IMR-90 (cell line): ENCODE measurements around the gene CFAP61. TPM values are rescaled to one million over a fixed set of nuclear protein-coding genes. Genes with fewer than 3 reads are reported as not detected.

Experiments used
- ATAC-seq: fragments of 200-7000 bp; cut with Tn5 transposase; 2 replicates; pipeline ENCODE4 v1.9.1; 2020; ENCODE audit warnings: low read depth, mild to moderate bottlenecking, moderate library complexity
- BruUV-seq: library from RNA; stranded (reverse); fragments of 400-500 nt; replicated peaks from 2 replicates; lab custom pipeline; 2021; lab: Mats Ljungman, UMichigan
- CTCF ChIA-PET: fragments of 300-600 bp; formaldehyde crosslinking; extraction: SDS; loops from one replicate; lab custom pipeline; 2021; ENCODE audit warnings: antibody characterized with exemption; lab: Yijun Ruan, JAX
- POLR2A ChIA-PET: fragments of 300-600 bp; sonication (Branson Sonifier 250); formaldehyde crosslinking; loops from one replicate; lab custom pipeline; 2022; ENCODE audit warnings: antibody characterized with exemption; ENCODE audit not compliant: unreplicated experiment; lab: Charles Lee
- DNase-seq: peaks from one replicate; pipeline ENCODE4 v3.0.0; 2013
- H2AFZ ChIP-seq: replicated peaks from 2 replicates; pipeline ENCODE3; 2013; ENCODE audit warnings: low read length, mild to moderate bottlenecking; ENCODE audit not compliant: poor library complexity
- H2AK5ac ChIP-seq: 2 replicates; pipeline ENCODE4 v1.6.1; 2013; ENCODE audit warnings: low read depth, low read length, inconsistent platforms
- H2AK9ac ChIP-seq: replicated peaks from 2 replicates; pipeline ENCODE3; 2013; ENCODE audit warnings: mild to moderate bottlenecking, low read depth, low read length, moderate library complexity; ENCODE audit not compliant: poor library complexity
- H2BK120ac ChIP-seq: 2 replicates; pipeline ENCODE4 v1.6.1; 2013; ENCODE audit warnings: low read depth, low read length, inconsistent platforms
- H2BK15ac ChIP-seq: 3 replicates; pipeline ENCODE4 v1.6.1; 2013; ENCODE audit warnings: low read depth, low read length, inconsistent platforms
- H2BK20ac ChIP-seq: 2 replicates; pipeline ENCODE4 v1.6.1; 2013; ENCODE audit warnings: low read depth, mild to moderate bottlenecking, inconsistent platforms, low read length, moderate library complexity
- H2BK5ac ChIP-seq: 2 replicates; pipeline ENCODE4 v1.6.1; 2013; ENCODE audit warnings: mild to moderate bottlenecking, low read depth, low read length, inconsistent platforms; ENCODE audit not compliant: poor library complexity, severe bottlenecking
- H3K14ac ChIP-seq: replicated peaks from 2 replicates; pipeline ENCODE4 v1.6.1; 2013; ENCODE audit warnings: low read depth, low read length, inconsistent platforms
- H3K18ac ChIP-seq: 2 replicates; pipeline ENCODE4 v1.6.1; 2013; ENCODE audit warnings: low read depth, low read length, control low read depth
- H3K23ac ChIP-seq: 2 replicates; pipeline ENCODE4 v1.6.1; 2013; ENCODE audit warnings: low read depth, low read length, inconsistent platforms
- H3K27ac ChIP-seq: 2 replicates; pipeline ENCODE4 v1.5.1; 2013; ENCODE audit warnings: mild to moderate bottlenecking, control low read depth, low read length; ENCODE audit not compliant: insufficient read depth
- H3K27me3 ChIP-seq: 2 replicates; pipeline ENCODE4 v1.6.1; 2013; ENCODE audit warnings: low read length; ENCODE audit not compliant: control insufficient read depth, insufficient read depth
- H3K36me3 ChIP-seq: 2 replicates; pipeline ENCODE4 v1.6.1; 2013; ENCODE audit warnings: low read length, mixed read lengths; ENCODE audit not compliant: control insufficient read depth, insufficient read depth
- H3K4ac ChIP-seq: 2 replicates; pipeline ENCODE4 v1.6.1; 2013; ENCODE audit warnings: low read depth, low read length, inconsistent platforms
- H3K4me1 ChIP-seq: 2 replicates; pipeline ENCODE4 v1.6.1; 2013; ENCODE audit warnings: low read length, mixed read lengths; ENCODE audit not compliant: control insufficient read depth, insufficient read depth
- H3K4me2 ChIP-seq: 2 replicates; pipeline ENCODE4 v1.6.1; 2013; ENCODE audit warnings: low read depth, mild to moderate bottlenecking, control low read depth, low read length, moderate library complexity
- H3K4me3 ChIP-seq: 2 replicates; pipeline ENCODE4 v1.5.1; 2013; ENCODE audit warnings: low read depth, mild to moderate bottlenecking, control low read depth, low read length, moderate library complexity; ENCODE audit not compliant: insufficient read depth
- H3K56ac ChIP-seq: 2 replicates; pipeline ENCODE4 v1.6.1; 2013; ENCODE audit warnings: low read length, inconsistent platforms; ENCODE audit not compliant: insufficient read depth; ENCODE audit errors: extremely low read depth
- H3K79me1 ChIP-seq, 2 experiments: 2 replicates each; pipeline ENCODE4 v1.6.1; 2013; ENCODE audit warnings: low read length in 2 of 2, inconsistent platforms in 1 of 2, low read depth in 1 of 2
- H3K9ac ChIP-seq: 2 replicates; pipeline ENCODE4 v1.6.1; 2013; ENCODE audit warnings: low read depth, low read length, control low read depth
- H3K9me1 ChIP-seq: 2 replicates; pipeline ENCODE4 v1.6.1; 2013; ENCODE audit warnings: low read length, inconsistent platforms; ENCODE audit not compliant: insufficient read depth
- H3K9me3 ChIP-seq: 2 replicates; pipeline ENCODE4 v1.6.1; 2013; ENCODE audit warnings: low read length; ENCODE audit not compliant: control insufficient read depth, insufficient read depth
- H4K20me1 ChIP-seq: 2 replicates; pipeline ENCODE4 v1.6.1; 2013; ENCODE audit warnings: low read length, inconsistent platforms; ENCODE audit not compliant: insufficient read depth
- H4K5ac ChIP-seq: 2 replicates; pipeline ENCODE4 v1.6.1; 2013; ENCODE audit warnings: mild to moderate bottlenecking, low read depth, low read length, control low read depth
- H4K8ac ChIP-seq, 2 experiments: 2 replicates each; pipeline ENCODE4 v1.6.1; 2013; ENCODE audit warnings: low read depth in 2 of 2, low read length in 2 of 2, control low read depth in 1 of 2, inconsistent platforms in 1 of 2
- H4K91ac ChIP-seq: 2 replicates; pipeline ENCODE4 v1.6.1; 2013; ENCODE audit warnings: low read depth, low read length, inconsistent platforms; ENCODE audit not compliant: insufficient read depth
- BHLHE40 ChIP-seq: fragments of 150-350 bp; IDR thresholded peaks from 2 replicates; pipeline ENCODE4 v1.6.1; 2016; ENCODE audit warnings: mild to moderate bottlenecking, low read depth, low read length
- CEBPB ChIP-seq: IDR thresholded peaks from 2 replicates; pipeline ENCODE4 v1.6.1; 2012; ENCODE audit warnings: low read depth, low read length, improper control_type of control experiment
- CHD1 ChIP-seq: IDR thresholded peaks from 2 replicates; pipeline ENCODE4 v1.6.1; 2012; ENCODE audit warnings: low read depth, low read length, improper control_type of control experiment
- CTCF ChIP-seq: conservative IDR thresholded peaks from 2 replicates; pipeline ENCODE4 v1.5.1; 2012; ENCODE audit warnings: mild to moderate bottlenecking, low read depth, low read length, improper control_type of control experiment
- ELK1 ChIP-seq: fragments of 150-350 bp; IDR thresholded peaks from 2 replicates; pipeline ENCODE4 v1.6.1; 2016; ENCODE audit warnings: low read depth, mild to moderate bottlenecking, low read length, moderate library complexity, borderline replicate concordance
- FOS ChIP-seq: fragments of 150-350 bp; IDR thresholded peaks from 2 replicates; pipeline ENCODE4 v1.6.1; 2016; ENCODE audit warnings: low read depth, low read length
- MAFK ChIP-seq: IDR thresholded peaks from 2 replicates; pipeline ENCODE4 v1.6.1; 2012; ENCODE audit warnings: low read depth, low read length, improper control_type of control experiment
- MAZ ChIP-seq: IDR thresholded peaks from 2 replicates; pipeline ENCODE4 v1.6.1; 2012; ENCODE audit warnings: low read depth, mild to moderate bottlenecking, low read length, improper control_type of control experiment, moderate library complexity, borderline replicate concordance
- MXI1 ChIP-seq: IDR thresholded peaks from 2 replicates; pipeline ENCODE4 v1.6.1; 2012; ENCODE audit warnings: low read depth, mild to moderate bottlenecking, low read length, moderate library complexity, borderline replicate concordance
- NFE2L2 ChIP-seq: fragments of 150-350 bp; IDR thresholded peaks from 2 replicates; pipeline ENCODE4 v1.6.1; 2016; ENCODE audit warnings: low read depth, mild to moderate bottlenecking, low read length
- POLR2A ChIP-seq: IDR thresholded peaks from 2 replicates; pipeline ENCODE4 v1.6.1; 2012; ENCODE audit warnings: mild to moderate bottlenecking, low read depth, low read length
- RAD21 ChIP-seq: IDR thresholded peaks from 2 replicates; pipeline ENCODE4 v1.6.1; 2012; ENCODE audit warnings: low read length, improper control_type of control experiment
- RCOR1 ChIP-seq: IDR thresholded peaks from 2 replicates; pipeline ENCODE4 v1.6.1; 2012; ENCODE audit warnings: mild to moderate bottlenecking, low read length, improper control_type of control experiment; ENCODE audit not compliant: insufficient replicate concordance
- RFX5 ChIP-seq: IDR thresholded peaks from 2 replicates; pipeline ENCODE4 v1.8.0; 2012; ENCODE audit warnings: low read depth, mild to moderate bottlenecking, low read length, moderate library complexity
- SMC3 ChIP-seq: fragments of 150-350 bp; IDR thresholded peaks from 2 replicates; pipeline ENCODE4 v1.6.1; 2016; ENCODE audit warnings: low read depth, mild to moderate bottlenecking, antibody characterized with exemption, low read length, moderate library complexity
- WGBS, 2 experiments: methylation state at CpG; one replicate each; pipeline versions ENCODE4 v1.1.5 to v1.1.7; 2013; ENCODE audit warnings: missing lambda C conversion rate in 2 of 2; ENCODE audit not compliant: insufficient read length in 1 of 2; ENCODE audit errors: extremely low coverage in 2 of 2; 5-methylcytosine and 5-hydroxymethylcytosine counted together
- dilution Hi-C: fragments of 300-500 bp; cut with HindIII; formaldehyde crosslinking; loops from one replicate; pipeline ENCODE4 v1.14.3; 2018; ENCODE audit warnings: low sequenced_read_pairs; ENCODE audit not compliant: unreplicated experiment
- in situ Hi-C: fragments of 300-500 bp; cut with MboI; formaldehyde crosslinking; loops from 3 replicates; pipeline ENCODE4 v1.14.3; 2019; ENCODE audit warnings: low sequenced_read_pairs, inconsistent platforms, mixed read lengths
- intact Hi-C: fragments of 100-400 bp; cut with micrococcal nuclease; formaldehyde crosslinking; loops from 2 replicates; pipeline ENCODE4 v1.10.0; 2022
- polyA plus RNA-seq, 3 experiments: library from polyadenylated mRNA; depleted of rRNA; stranded (reverse); fragments of >200 nt; gene quantifications; 2 replicates each; pipeline ENCODE4 v1.2.3, GENCODE V29; 2012; ENCODE audit warnings: low replicate concordance in 1 of 3
- total RNA-seq: library from RNA; depleted of rRNA; stranded (reverse); fragments of >200 nt; gene quantifications from 2 replicates; pipeline ENCODE4 v1.2.3, GENCODE V29; 2012
- TF ChIP-seq, protein P1 (sequence below): fragments of 150-350 bp; IDR thresholded peaks from 2 replicates; pipeline ENCODE4 v1.6.1; 2017; ENCODE audit warnings: mild to moderate bottlenecking, antibody characterized with exemption, low read length, low read depth

CFAP61 gene
- total and polyA plus RNA-seq, 2 of the 4 experiments (the other 2 are of a cell fraction): 0.07 TPM; not detected in 1

DNA sequence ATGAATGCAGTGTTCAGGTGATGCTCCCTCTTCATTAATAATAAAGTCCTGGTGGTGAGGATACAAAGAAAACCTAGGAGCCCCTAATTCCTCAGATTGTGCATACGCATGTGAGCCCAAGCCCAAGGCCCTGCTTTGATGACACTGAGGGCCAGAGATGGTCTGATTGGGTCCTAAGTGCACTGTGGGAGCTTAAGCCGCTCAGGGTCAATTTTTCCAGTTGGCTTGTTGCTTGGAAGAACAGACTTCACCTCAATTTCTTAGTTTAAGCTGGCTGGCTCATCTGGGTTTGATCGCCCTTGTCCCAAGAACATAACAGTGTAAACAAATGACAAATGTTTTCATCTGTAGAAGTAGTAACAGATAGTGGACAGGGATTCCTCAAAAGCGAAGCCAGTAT is 357.0 kb downstream of the CFAP61 start:
- Histone ChIP-seq H3K4ac (no peak overlapping the region), H2AK9ac (no peak overlapping the region), H2BK20ac (no peak overlapping the region), H3K36me3 (no peaks in the 10 kb centered on the region), H3K14ac (no peak overlapping the region), H3K4me3 (no peak overlapping the region), H3K9me1 (no peaks in the 10 kb centered on the region; the same call in 1 of the 2 replicates), H3K18ac (no peak overlapping the region), H3K4me2 (no peak overlapping the region), H3K9ac (no peak overlapping the region), H2BK15ac (no peak overlapping the region), H3K27me3 (no peaks in the 10 kb centered on the region; the same call in 1 of the 2 replicates), H3K23ac (no peak overlapping the region), H3K27ac (no peak overlapping the region), H3K9me3 (no peaks in the 10 kb centered on the region), H4K91ac (no peak overlapping the region), H3K79me1 (no peaks in the 10 kb centered on the region), H3K4me1 (no peaks in the 10 kb centered on the region), H4K8ac (no peak overlapping the region), H2AFZ (no peak overlapping the region), H2BK5ac (no peak overlapping the region), H2BK120ac (no peak overlapping the region), H2AK5ac (no peak overlapping the region), H4K20me1 (no peaks in the 10 kb centered on the region), H4K5ac (no peak overlapping the region), H3K56ac (no peak overlapping the region)
- intact Hi-C loops: no loop called here
- dilution Hi-C loops: no loop called here
- in situ Hi-C loops: no loop called here
- POLR2A ChIA-PET: no interaction called here
- no peak for TF ChIP-seq RAD21
- TF ChIP-seq MAZ: no peak
- TF ChIP-seq MXI1: no peak
- no peak for TF ChIP-seq CTCF
- TF ChIP-seq RFX5: no peak
- TF ChIP-seq BHLHE40: no peak
- TF ChIP-seq FOS: no peak
- TF ChIP-seq CHD1: no peak
- TF ChIP-seq MAFK: no peak
- no peak for TF ChIP-seq RCOR1
- no peak for TF ChIP-seq ELK1
- no peak for TF ChIP-seq NFE2L2
- TF ChIP-seq, protein P1, sequence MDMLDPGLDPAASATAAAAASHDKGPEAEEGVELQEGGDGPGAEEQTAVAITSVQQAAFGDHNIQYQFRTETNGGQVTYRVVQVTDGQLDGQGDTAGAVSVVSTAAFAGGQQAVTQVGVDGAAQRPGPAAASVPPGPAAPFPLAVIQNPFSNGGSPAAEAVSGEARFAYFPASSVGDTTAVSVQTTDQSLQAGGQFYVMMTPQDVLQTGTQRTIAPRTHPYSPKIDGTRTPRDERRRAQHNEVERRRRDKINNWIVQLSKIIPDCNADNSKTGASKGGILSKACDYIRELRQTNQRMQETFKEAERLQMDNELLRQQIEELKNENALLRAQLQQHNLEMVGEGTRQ: no peak
- no peak for TF ChIP-seq SMC3
- no peak for TF ChIP-seq CEBPB
- no peak for TF ChIP-seq POLR2A
- no TSS peak for BruUV-seq
- no CpG with 5 or more reads among the region's 4 CpGs for WGBS, 2 experiments
- ATAC-seq (no peak), DNase-seq (no peak)
- CTCF ChIA-PET: interaction anchor here (0.6 kb wide), 1 partner anchor 160 kb away, joined by 3 read pairs; no protein-coding TSS in a partner anchor
